ENCODE measurements around the gene KCNC3.

Gene KCNC3

GRCh38 chr19:50327461-50328223, 1.5 kb downstream of the KCNC3 start:
- no peak for DNase-seq (ENCODE audit: low read depth, low spot score)

GRCh38 chr19:50327013-50327412, 2.2 kb downstream of the KCNC3 start:
- DNase-seq (ENCODE audit: low read depth, low spot score): no peak

GRCh38 chr19:50326101-50326664, 3.0 kb downstream of the KCNC3 start:
- DNase-seq (ENCODE audit: low read depth, low spot score): no peak

DNA sequence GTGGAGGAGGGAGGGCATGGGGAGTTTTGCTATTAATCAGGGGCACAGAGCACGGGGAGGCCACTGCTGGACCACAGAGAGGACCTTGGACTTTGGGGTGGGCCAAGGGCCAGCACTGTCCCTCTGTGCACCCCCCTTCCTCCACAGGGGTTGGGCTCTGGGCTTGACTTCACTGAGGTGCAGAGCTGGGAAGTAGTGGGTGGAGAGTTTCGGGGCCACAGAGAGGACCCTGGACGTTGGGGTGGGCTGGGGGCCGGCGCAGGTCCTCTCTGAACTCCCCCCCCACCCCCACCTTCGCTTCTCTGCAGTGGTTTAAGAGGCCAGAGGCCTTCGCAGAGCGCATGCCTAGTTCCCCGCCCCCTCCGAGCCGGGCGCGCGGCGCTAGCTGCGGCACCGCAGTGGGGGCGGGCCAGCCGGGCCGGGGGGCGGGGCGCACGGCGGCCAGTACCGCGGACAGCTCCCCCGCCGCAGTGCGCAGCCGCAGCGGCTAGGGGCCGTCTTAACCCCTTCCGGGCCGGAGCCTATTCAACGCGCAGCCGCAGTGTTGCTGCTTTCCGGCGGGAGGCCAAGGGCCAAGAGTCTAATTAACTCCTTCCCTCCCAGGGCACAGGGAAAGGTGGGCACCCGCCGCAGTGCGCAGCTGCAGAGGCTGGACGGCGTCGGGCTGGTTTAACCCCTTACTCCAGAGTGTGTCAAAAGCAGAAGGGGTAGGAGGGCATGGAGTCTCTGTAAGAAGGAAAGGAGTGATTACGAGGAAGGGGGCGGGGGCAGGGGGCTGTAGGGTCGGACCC, 3.7 kb downstream of the KCNC3 start:
- peak; percentile 82 for DNase-seq (ENCODE audit: low read depth, low spot score)

GRCh38 chr19:50324331-50324730, 4.8 kb downstream of the KCNC3 start:
- no peak for DNase-seq (ENCODE audit: low read depth, low spot score)

DNA sequence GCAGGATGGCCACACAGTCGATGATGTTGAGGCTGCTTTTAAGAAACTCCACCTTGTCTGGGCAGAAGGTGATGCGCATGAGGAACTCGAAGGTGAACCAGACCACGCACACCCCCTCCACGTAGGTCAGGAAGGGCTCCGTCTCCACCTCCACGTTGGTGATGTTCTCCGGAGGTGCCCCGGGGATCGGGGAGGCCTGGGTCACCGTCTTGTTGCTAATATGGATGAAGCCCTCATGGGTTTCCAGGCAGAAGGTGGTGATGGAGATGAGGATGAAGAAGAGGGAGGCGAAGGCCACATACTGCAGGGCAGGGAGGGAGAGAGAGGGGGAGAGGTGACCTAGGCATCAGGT, 5.4 kb downstream of the KCNC3 start:
- DNase-seq (ENCODE audit: low read depth, low spot score): no peak

DNA sequence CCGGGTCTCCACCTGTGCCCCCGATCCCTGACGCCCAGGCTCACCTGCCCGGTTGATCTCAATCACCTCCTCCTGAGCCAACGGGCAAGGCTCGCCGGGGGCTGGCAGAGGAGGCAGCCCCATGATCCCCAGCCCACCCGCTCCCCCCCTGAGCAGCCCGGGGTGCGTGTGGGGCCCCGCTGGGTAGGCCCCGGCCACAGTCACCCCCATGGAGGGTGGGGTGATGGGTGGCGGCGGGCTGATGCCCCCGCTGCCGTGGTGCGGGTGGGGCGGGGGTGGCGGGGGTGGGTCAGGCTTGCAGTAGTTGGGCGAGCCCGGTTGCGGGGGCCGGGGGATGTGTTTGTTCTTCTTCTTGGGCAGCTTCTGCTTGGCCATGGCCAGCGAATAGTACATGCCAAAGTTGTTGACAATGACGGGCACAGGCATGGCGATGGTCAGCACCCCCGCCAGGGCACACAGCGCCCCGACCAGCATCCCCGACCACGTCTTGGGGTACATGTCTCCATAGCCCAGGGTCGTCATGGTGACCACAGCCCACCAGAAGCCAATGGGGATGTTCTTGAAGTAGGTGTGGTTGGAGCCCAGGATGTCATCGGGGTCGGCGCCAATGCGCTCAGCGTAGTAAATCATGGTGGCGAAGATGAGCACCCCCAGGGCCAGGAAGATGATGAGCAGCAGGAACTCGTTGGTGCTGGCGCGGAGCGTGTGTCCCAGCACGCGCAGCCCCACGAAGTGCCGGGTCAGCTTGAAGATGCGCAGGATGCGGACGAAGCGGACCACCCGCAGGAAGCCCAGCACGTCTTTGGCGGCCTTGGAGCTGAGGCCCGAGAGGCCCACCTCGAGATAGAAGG, 6.0 kb downstream of the KCNC3 start:
- DNase-seq (ENCODE audit: low read depth, low spot score): no peak

DNA sequence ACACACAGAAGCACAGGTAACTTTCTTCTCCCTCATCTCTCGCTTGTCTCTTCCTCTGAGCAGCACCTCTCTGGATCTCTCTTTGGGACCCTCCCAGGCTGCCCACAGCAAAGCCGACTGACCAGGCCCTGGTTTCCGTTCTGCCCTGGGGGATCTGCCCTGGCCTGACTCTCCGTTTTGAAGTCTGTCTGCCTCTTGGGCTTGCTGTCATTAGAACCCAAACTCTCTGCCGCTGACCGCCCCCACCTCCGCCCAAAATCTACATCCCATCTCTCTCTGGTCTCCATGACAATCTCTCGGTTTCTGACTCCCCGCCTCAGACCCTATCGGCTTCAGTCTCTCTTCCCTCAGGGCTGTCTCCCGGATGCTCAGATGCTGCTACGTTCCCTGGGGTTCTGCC, 6.9 kb downstream of the KCNC3 start:
- no peak for DNase-seq (ENCODE audit: low read depth, low spot score)

GRCh38 chr19:50321831-50322230, 7.3 kb downstream of the KCNC3 start:
- no peak for DNase-seq (ENCODE audit: low read depth, low spot score)

- no peak for DNase-seq (ENCODE audit: low read depth, low spot score)
Measured at GRCh38 chr19:50320596-50320995, 8.6 kb downstream of the KCNC3 start.

DNA sequence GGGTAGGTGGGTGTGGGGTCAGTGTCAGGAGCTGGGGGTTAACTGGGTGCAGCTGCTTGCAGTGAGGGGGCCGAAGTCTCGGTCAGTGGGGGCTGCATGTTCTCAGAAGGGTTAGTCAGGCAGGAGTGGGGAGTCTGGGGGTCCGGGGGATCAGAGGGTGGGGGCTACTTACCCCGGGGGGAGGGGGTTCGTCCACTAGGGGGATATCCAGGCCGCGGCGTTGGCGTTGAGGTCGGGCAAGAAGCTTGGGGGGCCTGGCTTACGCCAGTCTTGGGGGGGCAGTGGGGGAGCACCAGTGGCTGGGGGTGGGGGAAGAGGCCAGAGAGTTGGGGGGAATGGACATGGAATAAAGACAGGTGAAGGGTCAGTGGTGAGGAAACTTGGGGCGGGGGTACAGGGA, 9.1 kb downstream of the KCNC3 start:
- DNase-seq (ENCODE audit: low read depth, low spot score): no peak

GRCh38 chr19:50319156-50319555, 10.0 kb downstream of the KCNC3 start:
- DNase-seq (ENCODE audit: low read depth, low spot score): no peak

- DNase-seq (ENCODE audit: low read depth, low spot score): no peak
Measured at GRCh38 chr19:50318438-50318837, 10.7 kb downstream of the KCNC3 start.

DNA sequence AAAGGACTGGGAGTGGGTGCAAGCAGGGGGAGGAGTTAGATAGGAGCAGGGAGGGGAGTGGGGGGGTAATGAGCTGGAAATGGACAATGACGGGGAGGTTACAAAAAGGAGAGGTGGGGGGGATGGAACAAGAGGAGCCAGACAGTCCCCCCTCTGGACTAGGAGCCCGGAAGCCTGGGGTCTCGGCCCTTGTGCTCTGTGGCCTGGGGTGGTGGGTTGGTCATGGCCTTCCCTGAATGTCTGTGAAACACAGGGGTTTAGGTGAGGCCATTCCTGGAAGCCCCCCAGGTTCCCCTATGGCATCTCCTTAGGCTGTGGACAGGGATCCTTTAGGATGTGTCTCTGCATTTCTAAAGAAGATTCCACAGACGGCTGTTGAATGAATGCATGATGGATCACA, 12.1 kb downstream of the KCNC3 start:
- no peak for DNase-seq (ENCODE audit: low read depth, low spot score)

DNA sequence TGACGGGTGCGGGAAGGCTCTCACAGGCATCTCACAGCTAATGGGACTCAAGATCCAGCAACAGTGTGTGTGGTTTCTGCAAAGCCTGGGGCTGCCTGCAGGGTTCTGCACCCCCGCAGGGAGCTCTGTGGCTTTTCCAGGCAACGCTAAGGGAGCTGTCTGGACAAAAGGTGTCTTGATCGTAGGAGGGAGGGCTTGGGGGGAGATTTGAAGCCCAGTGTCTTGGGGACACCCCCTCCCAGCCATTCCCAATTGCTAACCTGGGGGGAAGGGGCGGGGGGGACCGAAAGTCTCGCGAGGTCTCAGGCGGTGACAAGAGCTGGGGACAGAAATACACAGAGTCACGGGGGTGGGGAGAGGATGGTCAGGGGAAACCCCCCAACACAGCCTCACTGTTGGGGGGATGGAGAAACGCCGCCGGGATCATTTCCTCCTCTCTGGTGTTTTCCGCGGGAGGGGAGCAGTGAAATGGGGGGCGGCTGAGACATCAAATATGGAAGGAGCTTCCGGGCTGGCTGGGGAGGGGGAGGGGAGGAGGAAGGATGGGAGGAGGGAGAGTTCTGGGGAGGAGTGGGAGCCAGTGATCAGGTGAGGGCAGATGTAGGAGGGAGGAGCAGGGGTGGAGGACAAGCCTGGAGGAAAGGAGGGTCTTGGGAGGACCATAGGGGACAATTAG, 13.3 kb downstream of the KCNC3 start:
- peak; percentile 22 for DNase-seq (ENCODE audit: low read depth, low spot score)

DNA sequence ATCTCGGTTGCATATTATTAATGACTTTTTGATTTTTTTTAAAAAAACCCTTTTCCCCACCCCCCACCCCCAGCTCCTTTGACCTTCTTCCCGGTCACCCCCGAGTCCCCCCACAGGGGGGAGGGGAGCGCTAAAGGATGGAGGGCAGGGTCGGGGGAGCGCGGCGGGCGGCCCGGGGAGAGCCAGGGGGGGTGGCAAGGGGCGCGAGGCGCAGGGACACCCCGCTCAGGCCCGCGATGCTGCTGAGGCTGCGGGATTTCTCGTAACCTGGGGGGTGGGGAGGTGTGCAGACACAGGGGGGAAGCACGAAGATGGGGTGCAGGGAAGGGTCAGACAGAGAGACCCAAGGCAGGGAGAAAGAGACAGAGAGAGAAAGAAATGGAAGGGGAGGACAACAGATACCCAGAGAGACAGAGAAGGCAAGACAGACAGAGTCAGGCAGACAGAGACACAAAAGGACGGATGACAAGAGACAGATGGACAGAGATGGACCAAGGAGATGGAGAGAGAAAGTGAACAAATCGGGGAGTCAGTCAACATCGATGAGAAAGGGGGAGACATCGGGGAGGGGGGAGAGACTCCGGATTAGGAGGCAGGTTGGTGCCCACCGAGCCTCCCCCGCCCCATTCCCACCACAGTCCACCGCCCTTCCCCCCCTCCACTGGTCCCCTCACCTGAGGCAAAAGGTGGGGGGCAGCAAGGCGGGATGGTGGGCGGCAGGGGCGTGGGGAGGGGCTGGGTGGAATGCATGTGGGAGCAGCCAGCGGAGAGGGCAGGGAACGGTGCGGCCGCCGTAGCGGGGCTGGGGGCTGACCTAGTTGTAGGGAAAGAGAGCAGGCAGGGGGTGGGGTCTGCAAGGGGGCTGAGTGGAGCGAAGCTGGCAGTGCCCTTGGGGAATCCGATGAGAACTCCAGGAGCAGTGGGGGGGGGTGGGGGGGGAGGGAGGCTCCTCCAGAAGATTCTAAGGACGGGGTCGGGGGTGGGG, 14.2 kb downstream of the KCNC3 start:
- no peak for DNase-seq (ENCODE audit: low read depth, low spot score)

GRCh38 chr19:50313812-50314536, 15.2 kb downstream of the KCNC3 start:
- no peak for DNase-seq (ENCODE audit: low read depth, low spot score)

- DNase-seq (ENCODE audit: low read depth, low spot score): no peak
Measured at GRCh38 chr19:50312967-50313811, 16.0 kb downstream of the KCNC3 start.

All from astrocyte of the hippocampus (primary cell).